K562 (cell line): Measurements from ENCODE around the gene NELL1. TPM values are rescaled to one million over a fixed set of nuclear protein-coding genes. Genes with fewer than 3 reads are reported as not detected.

ENCODE experiments used
- ATAC-seq: fragments of 200-7000 bp; cut with Tn5 transposase; 3 replicates; pipeline ENCODE4 v1.9.1; 2020; ENCODE audit warnings: moderate library complexity
- BruUV-seq: library from RNA; stranded (reverse); fragments of 400-500 nt; replicated peaks from 2 replicates; lab custom pipeline; 2021; lab: Mats Ljungman, UMichigan
- CTCF ChIA-PET: fragments of 300-600 bp; formaldehyde crosslinking; extraction: SDS; loops from one replicate; lab custom pipeline; 2021; ENCODE audit warnings: low intra/inter-chr PET ratio; lab: Yijun Ruan, JAX
- POLR2A ChIA-PET: fragments of 300-600, 350-650 bp; sonication (Branson Sonifier 250); formaldehyde crosslinking; extraction: SDS; loops from one replicate; lab custom pipeline; 2021; ENCODE audit warnings: antibody characterized with exemption, inconsistent platforms; lab: Yijun Ruan, JAX
- DNase-seq, 4 experiments: peaks; one replicate each; pipeline versions ENCODE4 v3.0.0 to v3.0.0-alpha.2; 2011 to 2018; ENCODE audit warnings: low spot score in 3 of 4, mixed read lengths in 3 of 4; ENCODE audit errors: extremely low read depth in 1 of 4
- FAIRE-seq: peaks from 2 replicates; lab custom pipeline; 2011; peaks lifted over from hg19 to GRCh38; lab: Jason Lieb, UNC
- H2AFZ ChIP-seq: 2 replicates; pipeline ENCODE4 v1.6.0; 2011; ENCODE audit warnings: low read depth, low read length, control low read depth, inconsistent platforms
- H3K27ac ChIP-seq: fragments of 200-600 bp; 3 replicates; pipeline ENCODE4 v1.8.0; 2011; ENCODE audit warnings: low read depth, mild to moderate bottlenecking, control low read depth, inconsistent platforms, low read length, moderate library complexity, mixed read lengths; ENCODE audit errors: extremely low read depth
- H3K27me3 ChIP-seq, 2 experiments: fragments of 300-600 bp in 1 of 2; 2 replicates in 1 of 2; 3 replicates in 1 of 2; pipeline versions ENCODE4 v1.6.0 to v1.8.0; 2011; ENCODE audit warnings: inconsistent platforms in 2 of 2, low read length in 2 of 2, mild to moderate bottlenecking in 1 of 2, mixed read lengths in 1 of 2, moderate library complexity in 1 of 2; ENCODE audit not compliant: control insufficient read depth in 2 of 2, insufficient read depth in 2 of 2
- H3K36me3 ChIP-seq: fragments of 300-600 bp; 3 replicates; pipeline ENCODE4 v1.8.0; 2011; ENCODE audit warnings: mild to moderate bottlenecking, low read length, inconsistent platforms; ENCODE audit not compliant: control insufficient read depth, insufficient read depth
- H3K4me1 ChIP-seq, 2 experiments: fragments of 200-600 bp in 1 of 2; replicated peaks in 1 of 2; 2 replicates in 1 of 2; 3 replicates in 1 of 2; pipeline versions ENCODE4 v1.5.1 to v1.8.0; 2011; ENCODE audit warnings: inconsistent platforms in 2 of 2, low read length in 2 of 2, mild to moderate bottlenecking in 1 of 2, mixed read lengths in 1 of 2, moderate library complexity in 1 of 2; ENCODE audit not compliant: control insufficient read depth in 2 of 2, insufficient read depth in 2 of 2
- H3K4me2 ChIP-seq: 2 replicates; pipeline ENCODE4 v1.6.1; 2011; ENCODE audit warnings: low read length, control low read depth, inconsistent platforms, mixed read lengths; ENCODE audit not compliant: insufficient read depth
- H3K4me3 ChIP-seq: fragments of 200-600 bp; sonication (generic), shearing (Covaris generic); 2 replicates; pipeline ENCODE4 v1.5.1; 2016; ENCODE audit warnings: control low read depth, inconsistent platforms
- H3K79me2 ChIP-seq: fragments of 200-600 bp; 3 replicates; pipeline ENCODE4 v1.8.0; 2011; ENCODE audit warnings: low read length, inconsistent platforms; ENCODE audit not compliant: control insufficient read depth, insufficient read depth
- H3K9ac ChIP-seq, 2 experiments: 2 replicates each; pipeline versions ENCODE4 v1.6.0 to v1.6.1; 2011; ENCODE audit warnings: low read depth in 2 of 2, low read length in 2 of 2, control low read depth in 1 of 2, inconsistent platforms in 1 of 2, mild to moderate bottlenecking in 1 of 2, mixed read lengths in 1 of 2; ENCODE audit not compliant: insufficient read depth in 1 of 2
- H3K9me1 ChIP-seq: one replicate; pipeline ENCODE4 v1.6.0; 2011; ENCODE audit warnings: inconsistent platforms, mild to moderate bottlenecking, low read length, moderate library complexity; ENCODE audit not compliant: control insufficient read depth, insufficient read depth
- H3K9me3 ChIP-seq: replicated peaks from 2 replicates; pipeline ENCODE4 v1.5.1; 2011; ENCODE audit warnings: low read depth, low read length, inconsistent platforms; ENCODE audit not compliant: control insufficient read depth, insufficient read depth
- H4K20me1 ChIP-seq: replicated peaks from 2 replicates; pipeline ENCODE4 v1.6.1; 2011; ENCODE audit warnings: low read length, inconsistent platforms, mixed read lengths; ENCODE audit not compliant: control insufficient read depth, insufficient read depth
- BCOR ChIP-seq: fragments of 450-650 bp; IDR thresholded peaks from 2 replicates; pipeline ENCODE4 v1.6.1; 2016
- CBX1 ChIP-seq: sonication (generic); IDR thresholded peaks from 2 replicates; pipeline ENCODE4 v1.6.1; 2016; ENCODE audit warnings: antibody characterized with exemption, low read depth, mild to moderate bottlenecking
- CHD2 ChIP-seq: IDR thresholded peaks from 2 replicates; pipeline ENCODE4 v1.6.1; 2011; ENCODE audit warnings: low read depth, low read length
- DACH1 ChIP-seq: fragments of 450-650 bp; IDR thresholded peaks from 2 replicates; pipeline ENCODE4 v1.6.1; 2018; ENCODE audit not compliant: partially characterized antibody
- FOXP1 ChIP-seq: sonication (generic); formaldehyde crosslinking; IDR thresholded peaks from 2 replicates; pipeline ENCODE4 v1.8.0; 2022; ENCODE audit warnings: mild to moderate bottlenecking, missing genetic modification reagents
- NCOA1 ChIP-seq: fragments of 450-650 bp; IDR thresholded peaks from 2 replicates; pipeline ENCODE4 v1.6.1; 2016; ENCODE audit warnings: low read depth
- NFRKB ChIP-seq: fragments of 450-650 bp; IDR thresholded peaks from 2 replicates; pipeline ENCODE4 v1.6.1; 2016; ENCODE audit warnings: low read depth
- NONO ChIP-seq, 2 experiments: fragments of 200-400 bp in 1 of 2; fragments of 450-650 bp in 1 of 2; formaldehyde crosslinking in 1 of 2; IDR thresholded peaks; 2 replicates each; pipeline ENCODE4 v1.6.1; 2017; ENCODE audit warnings: low read depth in 2 of 2, mild to moderate bottlenecking in 2 of 2, moderate library complexity in 2 of 2, low read length in 1 of 2
- PHB ChIP-seq: fragments of 250-450 bp; sonication (Bioruptor Pico); IDR thresholded peaks from 2 replicates; pipeline ENCODE4 v1.5.0; 2021
- RB1 ChIP-seq: fragments of 450-650 bp; IDR thresholded peaks from 2 replicates; pipeline ENCODE4 v1.6.1; 2017; ENCODE audit warnings: low read depth, mild to moderate bottlenecking
- RFX1 ChIP-seq: fragments of 450-650 bp; IDR thresholded peaks from 2 replicates; pipeline ENCODE4 v1.6.1; 2016; ENCODE audit warnings: mild to moderate bottlenecking, moderate library complexity
- THRAP3 ChIP-seq: fragments of 450-650 bp; IDR thresholded peaks from 2 replicates; pipeline ENCODE4 v1.6.1; 2016; ENCODE audit warnings: mild to moderate bottlenecking, inconsistent platforms, borderline replicate concordance
- ZNF239 ChIP-seq: fragments of 250-450 bp; sonication (Bioruptor Pico); IDR thresholded peaks from 2 replicates; pipeline ENCODE4 v1.4.0; 2020; ENCODE audit warnings: mild to moderate bottlenecking
- ZNF316 ChIP-seq: fragments of 450-650 bp; IDR thresholded peaks from 2 replicates; pipeline ENCODE4 v1.6.1; 2016
- ZNF408 ChIP-seq: fragments of 250-450 bp; sonication (Bioruptor Pico); IDR thresholded peaks from 2 replicates; pipeline ENCODE4 v1.4.0; 2020; ENCODE audit warnings: low read depth, mild to moderate bottlenecking, moderate library complexity
- ZSCAN29 ChIP-seq: fragments of 450-650 bp; IDR thresholded peaks from 2 replicates; pipeline ENCODE4 v1.6.1; 2017
- ZSCAN32 ChIP-seq: fragments of 450-650 bp; formaldehyde crosslinking; IDR thresholded peaks from 2 replicates; pipeline ENCODE4 v1.4.0; 2020; ENCODE audit warnings: mild to moderate bottlenecking, moderate library complexity
- WGBS: fragments of 100-300 bp; shearing (Covaris generic); methylation state at CpG from one replicate; pipeline ENCODE4 v1.1.6; 2016; ENCODE audit warnings: low coverage, mixed read lengths; ENCODE audit not compliant: insufficient coverage; ENCODE audit errors: missing lambda C conversion rate; 5-methylcytosine and 5-hydroxymethylcytosine counted together
- in situ Hi-C: fragments of 300-500 bp; cut with MboI; formaldehyde crosslinking; loops from 4 replicates; pipeline ENCODE4 v1.15.0; 2018; ENCODE audit warnings: inconsistent platforms, mixed read lengths
- intact Hi-C: fragments of 100-400 bp; cut with micrococcal nuclease; formaldehyde crosslinking; loops from 2 replicates; pipeline ENCODE4 v1.14.2; 2022
- polyA plus RNA-seq, 8 experiments: library from polyadenylated mRNA; depleted of rRNA in 4 of 8; stranded (reverse) in 5 of 8; unstranded in 3 of 8; fragments of >200 nt; fragmentation: Nextera tagmentation in 2 of 8; fragmentation: Illumina TruSeq in 1 of 8; extraction: Ambion mirVana in 2 of 8; extraction: Trizol in 1 of 8; gene quantifications; 2 replicates each; pipeline versions ENCODE4 v1.2.1 to v1.2.3, GENCODE V29; 2011 to 2014; ENCODE audit warnings: inconsistent platforms in 1 of 8, missing spikeins in 1 of 8
- total RNA-seq, 7 experiments: library from RNA; depleted of rRNA in 6 of 7; stranded (reverse); fragments of >200 nt in 6 of 7; fragmentation: Illumina TruSeq in 2 of 7; extraction: Trizol in 2 of 7; gene quantifications; 2 replicates each; pipeline versions ENCODE4 v1.2.1 to v1.2.3, GENCODE V29; 2011 to 2021; ENCODE audit warnings: low replicate concordance in 1 of 7
- TF ChIP-seq, protein P1 (sequence below): IDR thresholded peaks from 2 replicates; pipeline ENCODE4 v1.6.1; 2014; ENCODE audit warnings: antibody characterized with exemption
- TF ChIP-seq, protein P2 (sequence below): sonication (generic); formaldehyde crosslinking; IDR thresholded peaks from 2 replicates; pipeline ENCODE4 v1.8.0; 2022; ENCODE audit warnings: mild to moderate bottlenecking, missing genetic modification reagents

The NELL1 gene
- total and polyA plus RNA-seq, 9 of the 15 experiments (the other 6 are each of a cell fraction or from before 2014, with no cell fraction given) = not detected

GRCh38 chr11:21133722-21134121, 464.3 kb downstream of the NELL1 start:
- FAIRE-seq (no peak), ATAC-seq (no peak), DNase-seq (no peak)
- no peaks in the 10 kb centered on the region for H3K4me1 ChIP-seq
- no peak overlapping the region for H3K4me2 ChIP-seq
- 0 out of 2 replicates have a peak, but pooled peaks cover 1% of the 10 kb centered on the region for H3K9me3 ChIP-seq
- H3K4me3 ChIP-seq = no peak overlapping the region
- no peak overlapping the region for H3K9ac ChIP-seq
- no peaks in the 10 kb centered on the region for H4K20me1 ChIP-seq
- H3K27me3 ChIP-seq = no peaks in the 10 kb centered on the region
- WGBS = 0% methylated on average over 5 of the region's 6 CpGs
- BruUV-seq = no TSS peak
- ChIA-PET CTCF (no interaction called here), POLR2A (no interaction called here)
- no peak overlapping the region for H3K27ac ChIP-seq
- H3K36me3 ChIP-seq = no peaks in the 10 kb centered on the region
- no peak for TF ChIP-seq THRAP3
- TF ChIP-seq ZSCAN29 = no peak
- TF ChIP-seq NCOA1 = no peak
- no peak for TF ChIP-seq ZNF316
- TF ChIP-seq BCOR = no peak
- no peak for TF ChIP-seq ZNF408 (CRISPR knock-in tag)
- no peak for TF ChIP-seq ZNF239 (CRISPR knock-in tag)
- TF ChIP-seq RFX1 = no peak
- TF ChIP-seq RB1 = no peak
- TF ChIP-seq DACH1 = no peak
- TF ChIP-seq NONO (IDR thresholded peaks at IDR 0.05; ENCODE audit: low read depth in 2 of 2, low read length in 1 of 2) = no peak
- TF ChIP-seq CHD2 = no peak
- TF ChIP-seq, protein P1, sequence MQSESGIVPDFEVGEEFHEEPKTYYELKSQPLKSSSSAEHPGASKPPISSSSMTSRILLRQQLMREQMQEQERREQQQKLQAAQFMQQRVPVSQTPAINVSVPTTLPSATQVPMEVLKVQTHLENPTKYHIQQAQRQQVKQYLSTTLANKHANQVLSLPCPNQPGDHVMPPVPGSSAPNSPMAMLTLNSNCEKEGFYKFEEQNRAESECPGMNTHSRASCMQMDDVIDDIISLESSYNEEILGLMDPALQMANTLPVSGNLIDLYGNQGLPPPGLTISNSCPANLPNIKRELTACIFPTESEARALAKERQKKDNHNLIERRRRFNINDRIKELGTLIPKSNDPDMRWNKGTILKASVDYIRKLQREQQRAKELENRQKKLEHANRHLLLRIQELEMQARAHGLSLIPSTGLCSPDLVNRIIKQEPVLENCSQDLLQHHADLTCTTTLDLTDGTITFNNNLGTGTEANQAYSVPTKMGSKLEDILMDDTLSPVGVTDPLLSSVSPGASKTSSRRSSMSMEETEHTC = no peak
- TF ChIP-seq NFRKB = no peak
- TF ChIP-seq ZSCAN32 = no peak
- TF ChIP-seq CBX1 = no peak
- TF ChIP-seq, protein P2, sequence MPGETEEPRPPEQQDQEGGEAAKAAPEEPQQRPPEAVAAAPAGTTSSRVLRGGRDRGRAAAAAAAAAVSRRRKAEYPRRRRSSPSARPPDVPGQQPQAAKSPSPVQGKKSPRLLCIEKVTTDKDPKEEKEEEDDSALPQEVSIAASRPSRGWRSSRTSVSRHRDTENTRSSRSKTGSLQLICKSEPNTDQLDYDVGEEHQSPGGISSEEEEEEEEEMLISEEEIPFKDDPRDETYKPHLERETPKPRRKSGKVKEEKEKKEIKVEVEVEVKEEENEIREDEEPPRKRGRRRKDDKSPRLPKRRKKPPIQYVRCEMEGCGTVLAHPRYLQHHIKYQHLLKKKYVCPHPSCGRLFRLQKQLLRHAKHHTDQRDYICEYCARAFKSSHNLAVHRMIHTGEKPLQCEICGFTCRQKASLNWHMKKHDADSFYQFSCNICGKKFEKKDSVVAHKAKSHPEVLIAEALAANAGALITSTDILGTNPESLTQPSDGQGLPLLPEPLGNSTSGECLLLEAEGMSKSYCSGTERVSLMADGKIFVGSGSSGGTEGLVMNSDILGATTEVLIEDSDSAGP (CRISPR knock-in tag) = no peak
- TF ChIP-seq PHB (CRISPR knock-in tag) = no peak
- no peak for TF ChIP-seq FOXP1 (CRISPR knock-in tag)
- H3K79me2 ChIP-seq = no peaks in the 10 kb centered on the region
- no peak overlapping the region for H2AFZ ChIP-seq
- in situ Hi-C loops (no loop called here), intact Hi-C loops (no loop called here)
- H3K9me1 ChIP-seq = no peaks in the 10 kb centered on the region
